K562 (cell line): ENCODE results near the gene DIAPH3. TPM values are rescaled to one million over a fixed set of nuclear protein-coding genes. Genes with fewer than 3 reads are reported as not detected.
A peak's percentile ranks its signal among the peaks of the same experiment; 100 is the strongest.

Experiments used
- ARHGAP35 ChIP-seq: fragments of 450-650 bp; IDR thresholded peaks from 2 replicates; pipeline ENCODE4 v1.6.1; 2018; ENCODE audit not compliant: partially characterized antibody
- EZH2 ChIP-seq: IDR thresholded peaks from 2 replicates; pipeline ENCODE4 v1.6.1; 2012; ENCODE audit warnings: low read depth, mild to moderate bottlenecking, inconsistent platforms, low read length, borderline replicate concordance
- GATA2 ChIP-seq: sonication (generic); formaldehyde crosslinking; IDR thresholded peaks from 2 replicates; pipeline ENCODE4 v1.4.0; 2020; ENCODE audit warnings: mild to moderate bottlenecking, missing genetic modification reagents
- MGA ChIP-seq: fragments of 450-650 bp; IDR thresholded peaks from 2 replicates; pipeline ENCODE4 v1.6.1; 2016; ENCODE audit warnings: mild to moderate bottlenecking, moderate library complexity
- NRF1 ChIP-seq, 2 experiments: fragments of 450-650 bp; IDR thresholded peaks in 1 of 2; conservative IDR thresholded peaks in 1 of 2; 2 replicates each; pipeline ENCODE4 v1.6.1; 2014; ENCODE audit warnings: mild to moderate bottlenecking in 2 of 2
- TFAM ChIP-seq: fragments of 250-450 bp; sonication (Bioruptor Pico); conservative IDR thresholded peaks from 2 replicates; pipeline ENCODE4 v1.5.0; 2021; ENCODE audit warnings: mild to moderate bottlenecking, moderate library complexity
- TFE3 ChIP-seq: fragments of 450-650 bp; formaldehyde crosslinking; IDR thresholded peaks from 2 replicates; pipeline ENCODE4 v1.4.0; 2020; ENCODE audit warnings: mild to moderate bottlenecking, mixed read lengths
- XRCC3 ChIP-seq: fragments of 450-650 bp; IDR thresholded peaks from 2 replicates; pipeline ENCODE4 v1.6.1; 2017; ENCODE audit warnings: mild to moderate bottlenecking, moderate library complexity
- ZBTB26 ChIP-seq: fragments of 450-650 bp; formaldehyde crosslinking; IDR thresholded peaks from 2 replicates; pipeline ENCODE4 v1.4.0; 2022; ENCODE audit warnings: missing genetic modification characterization
- ZNF655 ChIP-seq: fragments of 250-450 bp; sonication (Bioruptor Pico); IDR thresholded peaks from 2 replicates; pipeline ENCODE4 v1.5.0; 2021
- ZNF766 ChIP-seq: fragments of 200-800 bp; sonication (Bioruptor generic); conservative IDR thresholded peaks from 2 replicates; pipeline ENCODE4 v1.6.1; 2016; ENCODE audit warnings: missing genetic modification characterization, missing compliant biosample characterization
- ZNF79 ChIP-seq: fragments of 250-450 bp; sonication (Bioruptor Pico); IDR thresholded peaks from 2 replicates; pipeline ENCODE4 v1.4.0; 2020; ENCODE audit warnings: low read depth, mild to moderate bottlenecking, moderate library complexity
- polyA plus RNA-seq, 8 experiments: library from polyadenylated mRNA; depleted of rRNA in 4 of 8; stranded (reverse) in 5 of 8; unstranded in 3 of 8; fragments of >200 nt; fragmentation: Nextera tagmentation in 2 of 8; fragmentation: Illumina TruSeq in 1 of 8; extraction: Ambion mirVana in 2 of 8; extraction: Trizol in 1 of 8; gene quantifications; 2 replicates each; pipeline versions ENCODE4 v1.2.1 to v1.2.3, GENCODE V29; 2011 to 2014; ENCODE audit warnings: inconsistent platforms in 1 of 8, missing spikeins in 1 of 8
- total RNA-seq, 7 experiments: library from RNA; depleted of rRNA in 6 of 7; stranded (reverse); fragments of >200 nt in 6 of 7; fragmentation: Illumina TruSeq in 2 of 7; extraction: Trizol in 2 of 7; gene quantifications; 2 replicates each; pipeline versions ENCODE4 v1.2.1 to v1.2.3, GENCODE V29; 2011 to 2021; ENCODE audit warnings: low replicate concordance in 1 of 7

Gene DIAPH3
- total and polyA plus RNA-seq, 9 of the 15 experiments (the other 6 are each of a cell fraction or from before 2014, with no cell fraction given): 9.0 to 18.7 (median 14.7) TPM

GRCh38 chr13:60163478-60164233 lies at the start of gene DIAPH3 (continued):
- TF ChIP-seq ZNF655 (CRISPR knock-in tag) (no peak), XRCC3 (no peak), ZNF766 (no peak), ARHGAP35 (no peak), MGA (peak; percentile 42), ZBTB26 (no peak), TFAM (CRISPR knock-in tag) (no peak), NRF1 (conservative IDR thresholded peaks at IDR 0.05 in 1 of 2, IDR thresholded peaks at IDR 0.05 in 1 of 2) (peak; percentile 60 to 64; a peak in 2 of 4 replicates), GATA2 (no peak), ZNF79 (CRISPR knock-in tag) (no peak), EZH2 (no peak), TFE3 (CRISPR knock-in tag) (no peak)
